ENCODE data around the gene MAPK8IP1. TPM values are rescaled to one million over a fixed set of nuclear protein-coding genes. Genes with fewer than 3 reads are reported as not detected.
A peak's percentile ranks its signal among the peaks of the same experiment; 100 is the strongest.

The MAPK8IP1 gene
- total RNA-seq, 4 donors from 2014 or later: 9.5 to 25.1 (median 17.4) TPM

DNA sequence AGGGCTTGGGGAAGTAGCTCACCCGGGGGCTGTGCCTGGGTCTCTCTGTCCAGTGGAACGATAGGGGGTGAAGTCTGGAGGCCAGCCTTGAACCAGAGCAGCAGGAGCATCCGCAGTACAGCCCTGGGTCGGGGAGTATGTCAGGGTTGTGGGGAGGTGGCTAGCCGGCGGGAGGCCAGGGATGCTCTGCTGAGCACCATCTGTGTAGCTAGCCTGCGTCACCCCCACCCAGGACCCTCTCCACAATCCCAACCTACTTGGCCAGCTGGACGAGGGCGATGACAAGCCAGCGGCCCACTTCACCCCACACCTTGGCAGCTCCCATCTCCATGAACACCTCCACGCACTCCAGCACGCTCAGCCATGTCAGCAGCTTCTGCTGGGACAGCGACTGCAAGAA lies 30.0 kb downstream of the MAPK8IP1 start:
- Histone ChIP-seq H3K36me3 (peaks cover 19 to 30% of the 10 kb centered on the region in 2 donors), H3K4me1 (peaks cover 15 to 22% of the 10 kb centered on the region in 2 donors), H3K4me3 (replicated peaks in 1 of 3) (no peak overlapping the region), H3K27me3 (no peaks in the 10 kb centered on the region), H3K27ac (no peak overlapping the region), H3K9me3 (no peaks in the 10 kb centered on the region)
- TF ChIP-seq, protein P1, sequence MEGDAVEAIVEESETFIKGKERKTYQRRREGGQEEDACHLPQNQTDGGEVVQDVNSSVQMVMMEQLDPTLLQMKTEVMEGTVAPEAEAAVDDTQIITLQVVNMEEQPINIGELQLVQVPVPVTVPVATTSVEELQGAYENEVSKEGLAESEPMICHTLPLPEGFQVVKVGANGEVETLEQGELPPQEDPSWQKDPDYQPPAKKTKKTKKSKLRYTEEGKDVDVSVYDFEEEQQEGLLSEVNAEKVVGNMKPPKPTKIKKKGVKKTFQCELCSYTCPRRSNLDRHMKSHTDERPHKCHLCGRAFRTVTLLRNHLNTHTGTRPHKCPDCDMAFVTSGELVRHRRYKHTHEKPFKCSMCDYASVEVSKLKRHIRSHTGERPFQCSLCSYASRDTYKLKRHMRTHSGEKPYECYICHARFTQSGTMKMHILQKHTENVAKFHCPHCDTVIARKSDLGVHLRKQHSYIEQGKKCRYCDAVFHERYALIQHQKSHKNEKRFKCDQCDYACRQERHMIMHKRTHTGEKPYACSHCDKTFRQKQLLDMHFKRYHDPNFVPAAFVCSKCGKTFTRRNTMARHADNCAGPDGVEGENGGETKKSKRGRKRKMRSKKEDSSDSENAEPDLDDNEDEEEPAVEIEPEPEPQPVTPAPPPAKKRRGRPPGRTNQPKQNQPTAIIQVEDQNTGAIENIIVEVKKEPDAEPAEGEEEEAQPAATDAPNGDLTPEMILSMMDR (IDR thresholded peaks at IDR 0.05): no peak
- TF ChIP-seq POLR2A (IDR thresholded peaks at IDR 0.05): no peak
- no peak for DNase-seq
- 79 to 87% methylated on average over 8 to 12 of the region's 13 CpGs for WGBS, 2 donors
- intact Hi-C loops (cut with DNase I): loop anchor here (10.0 kb wide), 1 partner anchor 111 kb away; the partner anchor contains the start of gene SLC35C1

DNA sequence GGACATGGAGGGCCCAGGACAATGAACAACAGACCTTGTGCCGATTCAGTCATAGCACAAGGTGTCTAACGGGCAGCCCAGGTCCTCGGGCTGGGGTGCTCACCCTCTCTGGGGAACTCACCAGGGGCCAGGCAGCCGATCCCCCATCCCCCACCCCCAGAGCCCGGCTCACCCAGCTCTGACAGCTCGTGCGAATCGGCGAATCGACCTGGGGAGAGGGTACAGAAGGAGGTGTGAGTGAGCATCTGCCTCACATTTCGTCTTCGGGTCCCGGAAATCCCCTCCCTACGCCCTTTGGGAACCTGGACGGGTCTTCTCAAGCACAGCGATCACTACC lies 31.8 kb downstream of the MAPK8IP1 start:
- TF ChIP-seq, protein P1 (IDR thresholded peaks at IDR 0.05): no peak
- no peaks in the 10 kb centered on the region for H3K9me3 ChIP-seq
- H3K27ac ChIP-seq: peak overlapping the region; percentile 23 to 80 (median 71)
- H3K36me3 ChIP-seq: peaks cover 15 to 19% of the 10 kb centered on the region in 2 donors
- intact Hi-C loops (cut with DNase I): loop anchor here (10.0 kb wide), 1 partner anchor 112 kb away; the partner anchor contains the start of gene SLC35C1
- H3K4me1 ChIP-seq: peaks cover 27 to 37% of the 10 kb centered on the region in 2 donors
- 5% methylated on average over 14 to 15 of the region's 16 CpGs for WGBS, 2 donors
- peak overlapping the region; percentile 38 to 76 (median 43) for H3K4me3 ChIP-seq (replicated peaks in 1 of 3)
- no peaks in the 10 kb centered on the region for H3K27me3 ChIP-seq
- no peak for DNase-seq

DNA sequence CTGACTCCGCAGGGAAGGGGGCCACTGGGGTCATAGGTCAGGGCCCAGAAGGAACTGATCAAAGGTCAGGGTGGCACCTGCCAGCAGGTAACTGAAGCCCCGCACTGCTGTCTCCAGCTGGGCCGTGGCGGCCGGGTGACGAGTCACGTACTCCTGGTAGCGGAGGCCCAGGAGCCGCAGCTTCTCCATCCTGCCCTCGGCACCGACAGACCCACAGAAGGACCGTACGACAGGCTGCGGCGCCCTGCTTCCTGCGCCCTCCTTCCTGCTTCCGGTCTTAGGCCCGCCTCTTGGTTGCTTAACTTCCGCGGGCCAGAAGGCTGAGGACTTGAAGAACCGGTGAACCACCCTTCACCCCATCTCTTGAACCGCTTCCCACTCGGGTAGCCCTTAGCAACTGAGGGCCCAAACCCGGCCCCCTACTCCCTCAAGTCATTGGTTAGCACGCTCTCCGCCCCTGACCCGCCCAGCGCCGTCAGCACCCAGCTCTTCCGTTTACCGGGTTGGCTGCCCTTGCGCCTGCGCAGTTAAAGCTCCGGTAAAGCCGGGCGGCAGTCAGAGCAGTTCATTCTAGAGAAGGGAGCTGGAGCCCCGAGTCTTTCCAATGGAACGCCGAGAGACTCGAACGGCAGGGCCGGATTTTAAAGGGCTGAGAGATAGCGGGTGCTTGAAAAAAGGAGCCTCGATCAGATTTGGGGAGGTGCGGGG lies 32.3 kb downstream of the MAPK8IP1 start, which contains the start of gene PEX16:
PEX16 (minus strand) TSS at position 255 of the 708 bp plus-strand sequence; CDS start at position 189, 66 bp downstream.
- Histone ChIP-seq H3K4me3 (replicated peaks in 1 of 3) (peak within 1 kb of the TSS; percentile 43 to 76 (median 73)), H3K27ac (peak within 1 kb of the TSS; percentile 46 to 80 (median 71)), H3K4me1 (peaks cover 27 to 43% of the 10 kb centered on the region in 2 donors), H3K27me3 (no peaks in the 10 kb centered on the region), H3K9me3 (no peaks in the 10 kb centered on the region), H3K36me3 (peaks cover 15 to 19% of the 10 kb centered on the region in 2 donors)
- TF ChIP-seq, protein P1 (IDR thresholded peaks at IDR 0.05): no peak
- peak; percentile 20 to 79 for TF ChIP-seq POLR2A (IDR thresholded peaks at IDR 0.05)
- intact Hi-C loops (cut with DNase I): loop anchor here (10.0 kb wide), 1 partner anchor 113 kb away; the partner anchor contains the start of gene SLC35C1
- DNase-seq: peak; percentile 98 to 99
- WGBS, 2 donors: 0 to 1% methylated on average over 34 to 39 of the region's 45 CpGs

DNA sequence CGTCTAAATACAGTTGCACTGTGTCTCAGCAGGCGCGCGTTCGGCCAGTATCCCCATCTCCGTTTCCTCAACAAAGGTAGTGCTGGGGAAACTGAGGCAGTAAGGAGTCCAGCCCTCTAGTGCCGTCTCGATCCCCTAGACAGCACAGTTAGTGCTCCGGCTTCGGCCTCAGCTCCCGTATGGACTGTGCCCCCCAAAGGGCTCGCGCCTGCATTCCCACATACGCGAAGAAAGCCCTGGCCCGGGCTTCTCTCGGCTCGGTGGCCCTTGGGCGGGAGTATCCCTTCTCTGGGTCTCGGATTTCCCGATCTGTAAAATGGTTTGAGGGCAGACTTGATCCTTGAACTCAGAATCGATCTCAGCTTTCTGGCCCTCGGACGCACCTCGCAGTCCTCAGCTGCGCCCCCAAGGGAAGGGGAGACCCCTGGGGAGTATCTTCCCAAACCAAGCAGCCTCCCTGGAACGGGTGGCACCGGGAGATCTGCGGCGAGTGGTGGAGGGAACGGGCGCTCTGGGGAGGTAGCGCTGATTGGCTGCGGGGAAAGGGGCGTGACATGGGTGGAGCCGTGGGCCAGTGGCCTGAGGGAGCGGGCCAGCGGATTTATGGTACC lies 33.0 kb downstream of the MAPK8IP1 start:
- WGBS, 2 donors: 1 to 3% methylated on average over 14 to 27 of the region's 38 CpGs
- Histone ChIP-seq H3K4me1 (peaks cover 30 to 49% of the 10 kb centered on the region in 2 donors), H3K4me3 (replicated peaks in 1 of 3) (peak overlapping the region; percentile 10 to 76 (median 73)), H3K27me3 (no peaks in the 10 kb centered on the region), H3K27ac (peak overlapping the region; percentile 46 to 80 (median 71)), H3K9me3 (no peaks in the 10 kb centered on the region), H3K36me3 (peaks cover 11 to 13% of the 10 kb centered on the region in 2 donors)
- TF ChIP-seq, protein P1 (IDR thresholded peaks at IDR 0.05): no peak
- TF ChIP-seq POLR2A (IDR thresholded peaks at IDR 0.05): peak; percentile 4 to 67
- peak; percentile 78 to 79 for DNase-seq
- intact Hi-C loops (cut with DNase I): loop anchor here (10.0 kb wide), 1 partner anchor 114 kb away; the partner anchor contains the start of gene SLC35C1

All from thyroid gland (tissue), 4 donors.